IMR-90 (cell line): ENCODE measurements around the gene LRRC8E. TPM values are rescaled to one million over a fixed set of nuclear protein-coding genes. Genes with fewer than 3 reads are reported as not detected.

Experiments
- ATAC-seq: fragments of 200-7000 bp; cut with Tn5 transposase; 2 replicates; pipeline ENCODE4 v1.9.1; 2020; ENCODE audit warnings: low read depth, mild to moderate bottlenecking, moderate library complexity
- BruUV-seq: library from RNA; stranded (reverse); fragments of 400-500 nt; replicated peaks from 2 replicates; lab custom pipeline; 2021; lab: Mats Ljungman, UMichigan
- CTCF ChIA-PET: fragments of 300-600 bp; formaldehyde crosslinking; extraction: SDS; loops from one replicate; lab custom pipeline; 2021; ENCODE audit warnings: antibody characterized with exemption; lab: Yijun Ruan, JAX
- POLR2A ChIA-PET: fragments of 300-600 bp; sonication (Branson Sonifier 250); formaldehyde crosslinking; loops from one replicate; lab custom pipeline; 2022; ENCODE audit warnings: antibody characterized with exemption; ENCODE audit not compliant: unreplicated experiment; lab: Charles Lee
- DNase-seq: peaks from one replicate; pipeline ENCODE4 v3.0.0; 2013
- H2AFZ ChIP-seq: replicated peaks from 2 replicates; pipeline ENCODE3; 2013; ENCODE audit warnings: low read length, mild to moderate bottlenecking; ENCODE audit not compliant: poor library complexity
- H2AK5ac ChIP-seq: 2 replicates; pipeline ENCODE4 v1.6.1; 2013; ENCODE audit warnings: low read depth, low read length, inconsistent platforms
- H2AK9ac ChIP-seq: replicated peaks from 2 replicates; pipeline ENCODE3; 2013; ENCODE audit warnings: mild to moderate bottlenecking, low read depth, low read length, moderate library complexity; ENCODE audit not compliant: poor library complexity
- H2BK120ac ChIP-seq: 2 replicates; pipeline ENCODE4 v1.6.1; 2013; ENCODE audit warnings: low read depth, low read length, inconsistent platforms
- H2BK15ac ChIP-seq: 3 replicates; pipeline ENCODE4 v1.6.1; 2013; ENCODE audit warnings: low read depth, low read length, inconsistent platforms
- H2BK20ac ChIP-seq: 2 replicates; pipeline ENCODE4 v1.6.1; 2013; ENCODE audit warnings: low read depth, mild to moderate bottlenecking, inconsistent platforms, low read length, moderate library complexity
- H2BK5ac ChIP-seq: 2 replicates; pipeline ENCODE4 v1.6.1; 2013; ENCODE audit warnings: mild to moderate bottlenecking, low read depth, low read length, inconsistent platforms; ENCODE audit not compliant: poor library complexity, severe bottlenecking
- H3K14ac ChIP-seq: replicated peaks from 2 replicates; pipeline ENCODE4 v1.6.1; 2013; ENCODE audit warnings: low read depth, low read length, inconsistent platforms
- H3K18ac ChIP-seq: 2 replicates; pipeline ENCODE4 v1.6.1; 2013; ENCODE audit warnings: low read depth, low read length, control low read depth
- H3K23ac ChIP-seq: 2 replicates; pipeline ENCODE4 v1.6.1; 2013; ENCODE audit warnings: low read depth, low read length, inconsistent platforms
- H3K27ac ChIP-seq: 2 replicates; pipeline ENCODE4 v1.5.1; 2013; ENCODE audit warnings: mild to moderate bottlenecking, control low read depth, low read length; ENCODE audit not compliant: insufficient read depth
- H3K27me3 ChIP-seq: 2 replicates; pipeline ENCODE4 v1.6.1; 2013; ENCODE audit warnings: low read length; ENCODE audit not compliant: control insufficient read depth, insufficient read depth
- H3K36me3 ChIP-seq: 2 replicates; pipeline ENCODE4 v1.6.1; 2013; ENCODE audit warnings: low read length, mixed read lengths; ENCODE audit not compliant: control insufficient read depth, insufficient read depth
- H3K4ac ChIP-seq: 2 replicates; pipeline ENCODE4 v1.6.1; 2013; ENCODE audit warnings: low read depth, low read length, inconsistent platforms
- H3K4me1 ChIP-seq: 2 replicates; pipeline ENCODE4 v1.6.1; 2013; ENCODE audit warnings: low read length, mixed read lengths; ENCODE audit not compliant: control insufficient read depth, insufficient read depth
- H3K4me2 ChIP-seq: 2 replicates; pipeline ENCODE4 v1.6.1; 2013; ENCODE audit warnings: low read depth, mild to moderate bottlenecking, control low read depth, low read length, moderate library complexity
- H3K4me3 ChIP-seq: 2 replicates; pipeline ENCODE4 v1.5.1; 2013; ENCODE audit warnings: low read depth, mild to moderate bottlenecking, control low read depth, low read length, moderate library complexity; ENCODE audit not compliant: insufficient read depth
- H3K56ac ChIP-seq: 2 replicates; pipeline ENCODE4 v1.6.1; 2013; ENCODE audit warnings: low read length, inconsistent platforms; ENCODE audit not compliant: insufficient read depth; ENCODE audit errors: extremely low read depth
- H3K79me1 ChIP-seq, 2 experiments: 2 replicates each; pipeline ENCODE4 v1.6.1; 2013; ENCODE audit warnings: low read length in 2 of 2, inconsistent platforms in 1 of 2, low read depth in 1 of 2
- H3K9ac ChIP-seq: 2 replicates; pipeline ENCODE4 v1.6.1; 2013; ENCODE audit warnings: low read depth, low read length, control low read depth
- H3K9me1 ChIP-seq: 2 replicates; pipeline ENCODE4 v1.6.1; 2013; ENCODE audit warnings: low read length, inconsistent platforms; ENCODE audit not compliant: insufficient read depth
- H3K9me3 ChIP-seq: 2 replicates; pipeline ENCODE4 v1.6.1; 2013; ENCODE audit warnings: low read length; ENCODE audit not compliant: control insufficient read depth, insufficient read depth
- H4K20me1 ChIP-seq: 2 replicates; pipeline ENCODE4 v1.6.1; 2013; ENCODE audit warnings: low read length, inconsistent platforms; ENCODE audit not compliant: insufficient read depth
- H4K5ac ChIP-seq: 2 replicates; pipeline ENCODE4 v1.6.1; 2013; ENCODE audit warnings: mild to moderate bottlenecking, low read depth, low read length, control low read depth
- H4K8ac ChIP-seq, 2 experiments: 2 replicates each; pipeline ENCODE4 v1.6.1; 2013; ENCODE audit warnings: low read depth in 2 of 2, low read length in 2 of 2, control low read depth in 1 of 2, inconsistent platforms in 1 of 2
- H4K91ac ChIP-seq: 2 replicates; pipeline ENCODE4 v1.6.1; 2013; ENCODE audit warnings: low read depth, low read length, inconsistent platforms; ENCODE audit not compliant: insufficient read depth
- MXI1 ChIP-seq: IDR thresholded peaks from 2 replicates; pipeline ENCODE4 v1.6.1; 2012; ENCODE audit warnings: low read depth, mild to moderate bottlenecking, low read length, moderate library complexity, borderline replicate concordance
- POLR2A ChIP-seq: IDR thresholded peaks from 2 replicates; pipeline ENCODE4 v1.6.1; 2012; ENCODE audit warnings: mild to moderate bottlenecking, low read depth, low read length
- RAD21 ChIP-seq: IDR thresholded peaks from 2 replicates; pipeline ENCODE4 v1.6.1; 2012; ENCODE audit warnings: low read length, improper control_type of control experiment
- RCOR1 ChIP-seq: IDR thresholded peaks from 2 replicates; pipeline ENCODE4 v1.6.1; 2012; ENCODE audit warnings: mild to moderate bottlenecking, low read length, improper control_type of control experiment; ENCODE audit not compliant: insufficient replicate concordance
- WGBS, 2 experiments: methylation state at CpG; one replicate each; pipeline versions ENCODE4 v1.1.5 to v1.1.7; 2013; ENCODE audit warnings: missing lambda C conversion rate in 2 of 2; ENCODE audit not compliant: insufficient read length in 1 of 2; ENCODE audit errors: extremely low coverage in 2 of 2; 5-methylcytosine and 5-hydroxymethylcytosine counted together
- dilution Hi-C: fragments of 300-500 bp; cut with HindIII; formaldehyde crosslinking; loops from one replicate; pipeline ENCODE4 v1.14.3; 2018; ENCODE audit warnings: low sequenced_read_pairs; ENCODE audit not compliant: unreplicated experiment
- in situ Hi-C: fragments of 300-500 bp; cut with MboI; formaldehyde crosslinking; loops from 3 replicates; pipeline ENCODE4 v1.14.3; 2019; ENCODE audit warnings: low sequenced_read_pairs, inconsistent platforms, mixed read lengths
- intact Hi-C: fragments of 100-400 bp; cut with micrococcal nuclease; formaldehyde crosslinking; loops from 2 replicates; pipeline ENCODE4 v1.10.0; 2022
- polyA plus RNA-seq, 3 experiments: library from polyadenylated mRNA; depleted of rRNA; stranded (reverse); fragments of >200 nt; gene quantifications; 2 replicates each; pipeline ENCODE4 v1.2.3, GENCODE V29; 2012; ENCODE audit warnings: low replicate concordance in 1 of 3
- total RNA-seq: library from RNA; depleted of rRNA; stranded (reverse); fragments of >200 nt; gene quantifications from 2 replicates; pipeline ENCODE4 v1.2.3, GENCODE V29; 2012
- TF ChIP-seq, protein P1 (sequence below): fragments of 150-350 bp; IDR thresholded peaks from 2 replicates; pipeline ENCODE4 v1.6.1; 2017; ENCODE audit warnings: mild to moderate bottlenecking, antibody characterized with exemption, low read length, low read depth

Gene LRRC8E
- total and polyA plus RNA-seq, 2 of the 4 experiments (the other 2 are of a cell fraction), result 6.4 to 7.2 TPM

DNA sequence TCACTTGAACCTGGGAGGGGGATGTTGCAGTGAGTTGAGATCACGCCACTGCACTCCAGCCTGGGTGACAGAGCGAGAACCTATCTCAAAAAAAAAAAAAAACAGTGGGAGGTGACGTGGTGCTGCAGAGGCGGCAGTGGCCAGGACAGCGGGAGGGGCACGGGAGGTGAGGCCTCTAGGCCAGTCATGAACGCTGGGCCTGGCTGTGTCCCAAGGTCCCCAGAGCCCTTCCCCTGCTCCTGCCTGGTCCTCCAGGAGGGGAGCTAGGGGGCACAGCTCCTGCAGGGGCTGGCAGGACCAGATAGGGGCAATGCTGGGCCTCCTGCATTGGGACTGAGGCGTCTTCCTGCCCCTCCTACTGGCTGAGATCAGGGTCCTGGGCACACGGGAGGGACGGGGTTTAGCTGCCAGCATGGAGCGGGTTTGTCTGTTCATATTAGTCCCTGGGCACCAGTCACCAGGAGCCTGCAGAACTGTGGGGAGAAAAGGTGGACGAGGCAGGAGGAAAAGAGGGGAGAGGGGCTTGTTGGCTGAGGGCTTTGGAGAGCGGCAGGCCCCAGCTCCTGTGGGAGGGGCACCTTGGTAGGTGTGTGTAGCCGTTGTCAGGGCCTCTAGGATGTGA is 19.9 kb downstream of the LRRC8E start:
- in situ Hi-C loops, result no loop called here
- no TSS peak for BruUV-seq
- H4K91ac ChIP-seq, result no peak overlapping the region

More for the DNA sequence above, 19.9 kb downstream of the LRRC8E start:
- H3K27me3 ChIP-seq, result no peaks in the 10 kb centered on the region
- H2AFZ ChIP-seq, result no peak overlapping the region
- no peak overlapping the region for H3K56ac ChIP-seq
- H3K4ac ChIP-seq, result no peak overlapping the region
- no peak overlapping the region for H3K23ac ChIP-seq
- H4K5ac ChIP-seq, result no peak overlapping the region
- H3K9ac ChIP-seq, result no peak overlapping the region
- no peak overlapping the region for H2BK5ac ChIP-seq
- no peak overlapping the region for H3K4me2 ChIP-seq
- no peak overlapping the region for H3K18ac ChIP-seq
- peaks cover 34% of the 10 kb centered on the region for H3K36me3 ChIP-seq
- H2AK5ac ChIP-seq, result no peak overlapping the region
- no peak overlapping the region for H3K27ac ChIP-seq
- dilution Hi-C loops (no loop called here), intact Hi-C loops (no loop called here)
- peaks cover 4% of the 10 kb centered on the region; the same call in 1 of the 2 replicates for H3K9me1 ChIP-seq
- H3K9me3 ChIP-seq, result no peaks in the 10 kb centered on the region
- DNase-seq (no peak), ATAC-seq (no peak)
- ChIA-PET CTCF (no interaction called here), POLR2A (interaction anchor here (1.2 kb wide), 1 partner anchor 12 kb away, joined by 4 read pairs; the partner anchor contains the start of gene SNAPC2)
- TF ChIP-seq RCOR1, result no peak
- TF ChIP-seq, protein P1, sequence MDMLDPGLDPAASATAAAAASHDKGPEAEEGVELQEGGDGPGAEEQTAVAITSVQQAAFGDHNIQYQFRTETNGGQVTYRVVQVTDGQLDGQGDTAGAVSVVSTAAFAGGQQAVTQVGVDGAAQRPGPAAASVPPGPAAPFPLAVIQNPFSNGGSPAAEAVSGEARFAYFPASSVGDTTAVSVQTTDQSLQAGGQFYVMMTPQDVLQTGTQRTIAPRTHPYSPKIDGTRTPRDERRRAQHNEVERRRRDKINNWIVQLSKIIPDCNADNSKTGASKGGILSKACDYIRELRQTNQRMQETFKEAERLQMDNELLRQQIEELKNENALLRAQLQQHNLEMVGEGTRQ, result no peak
- TF ChIP-seq RAD21, result no peak
- no peak for TF ChIP-seq POLR2A
- no peak for TF ChIP-seq MXI1
- WGBS, 2 experiments, result 67% methylated on average over 4 of the region's 14 CpGs; no CpG with 5 or more reads in 1 of the 2 experiments
- no peak overlapping the region for H2BK20ac ChIP-seq
- peaks cover 50% of the 10 kb centered on the region for H4K20me1 ChIP-seq
- no peak overlapping the region for H2BK15ac ChIP-seq
- no peak overlapping the region for H4K8ac ChIP-seq
- peaks cover 9 to 39% of the 10 kb centered on the region in 2 experiments; a peak in 3 of 4 replicates for H3K79me1 ChIP-seq
- peak overlapping the region; percentile 28 for H2AK9ac ChIP-seq
- H2BK120ac ChIP-seq, result no peak overlapping the region
- peaks cover 6% of the 10 kb centered on the region for H3K4me1 ChIP-seq
- H3K4me3 ChIP-seq, result no peak overlapping the region
- H3K14ac ChIP-seq, result no peak overlapping the region
